ENCODE measurements around the gene SVEP1. TPM values are rescaled to one million over a fixed set of nuclear protein-coding genes. Genes with fewer than 3 reads are reported as not detected.

The SVEP1 gene
- total RNA-seq, 1 donor from 2014 or later: 8.8 TPM

DNA sequence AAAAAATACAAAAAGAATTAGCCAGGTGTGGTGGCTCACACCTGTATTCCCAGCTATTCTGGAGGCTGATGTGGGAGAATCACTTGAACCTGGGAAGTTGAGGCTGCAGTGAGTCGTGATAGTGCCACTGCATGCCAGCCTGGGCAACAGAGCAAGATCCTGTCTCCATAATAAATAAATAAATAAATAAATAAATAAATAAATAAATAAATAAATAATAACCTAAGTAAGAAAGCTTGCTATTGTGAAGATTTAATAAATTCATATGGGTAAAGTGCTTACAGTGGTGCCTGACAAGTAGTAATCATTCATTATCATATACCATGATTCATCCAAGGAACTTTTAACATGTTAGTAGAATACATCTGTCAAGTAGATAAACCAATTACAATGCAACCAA is 13.4 kb downstream of the SVEP1 start:
- no peaks in the 10 kb centered on the region for H3K4me1 ChIP-seq
- H3K27ac ChIP-seq (replicated peaks): no peak overlapping the region
- H3K4me3 ChIP-seq: no peak overlapping the region
- no peak for DNase-seq
- TF ChIP-seq, protein P1, sequence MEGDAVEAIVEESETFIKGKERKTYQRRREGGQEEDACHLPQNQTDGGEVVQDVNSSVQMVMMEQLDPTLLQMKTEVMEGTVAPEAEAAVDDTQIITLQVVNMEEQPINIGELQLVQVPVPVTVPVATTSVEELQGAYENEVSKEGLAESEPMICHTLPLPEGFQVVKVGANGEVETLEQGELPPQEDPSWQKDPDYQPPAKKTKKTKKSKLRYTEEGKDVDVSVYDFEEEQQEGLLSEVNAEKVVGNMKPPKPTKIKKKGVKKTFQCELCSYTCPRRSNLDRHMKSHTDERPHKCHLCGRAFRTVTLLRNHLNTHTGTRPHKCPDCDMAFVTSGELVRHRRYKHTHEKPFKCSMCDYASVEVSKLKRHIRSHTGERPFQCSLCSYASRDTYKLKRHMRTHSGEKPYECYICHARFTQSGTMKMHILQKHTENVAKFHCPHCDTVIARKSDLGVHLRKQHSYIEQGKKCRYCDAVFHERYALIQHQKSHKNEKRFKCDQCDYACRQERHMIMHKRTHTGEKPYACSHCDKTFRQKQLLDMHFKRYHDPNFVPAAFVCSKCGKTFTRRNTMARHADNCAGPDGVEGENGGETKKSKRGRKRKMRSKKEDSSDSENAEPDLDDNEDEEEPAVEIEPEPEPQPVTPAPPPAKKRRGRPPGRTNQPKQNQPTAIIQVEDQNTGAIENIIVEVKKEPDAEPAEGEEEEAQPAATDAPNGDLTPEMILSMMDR (IDR thresholded peaks at IDR 0.05; ENCODE audit: borderline replicate concordance): no peak
- intact Hi-C loops (cut with micrococcal nuclease): no loop called here
- H3K27me3 ChIP-seq (ENCODE audit: low read depth): no peaks in the 10 kb centered on the region
- no peaks in the 10 kb centered on the region for H3K9me3 ChIP-seq (replicated peaks)
- H3K36me3 ChIP-seq: no peaks in the 10 kb centered on the region

DNA sequence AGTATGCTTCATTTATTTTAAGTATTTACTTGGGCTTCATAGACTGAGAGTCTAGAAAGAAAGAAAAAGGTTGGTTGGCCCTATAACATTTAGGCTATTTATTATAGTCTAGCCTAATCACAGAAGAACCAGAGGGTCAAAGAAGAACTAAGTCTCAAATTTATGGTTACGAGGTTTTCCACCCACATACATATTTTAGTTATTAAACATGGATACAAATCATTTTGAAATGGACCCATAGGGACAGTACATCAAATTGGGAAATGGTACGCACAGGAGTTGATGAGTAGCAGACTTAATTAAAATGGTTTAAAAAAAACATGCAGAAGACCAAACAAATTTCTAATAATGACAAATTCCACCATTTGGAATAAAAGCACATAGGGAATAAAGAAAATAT is 17.7 kb downstream of the SVEP1 start:
- DNase-seq: no peak
- Histone ChIP-seq H3K4me3 (no peak overlapping the region), H3K4me1 (no peaks in the 10 kb centered on the region), H3K27ac (replicated peaks) (no peak overlapping the region), H3K9me3 (replicated peaks) (peaks cover 11% of the 10 kb centered on the region), H3K27me3 (ENCODE audit: low read depth) (no peaks in the 10 kb centered on the region), H3K36me3 (no peaks in the 10 kb centered on the region)
- intact Hi-C loops (cut with micrococcal nuclease): no loop called here
- TF ChIP-seq, protein P1 (IDR thresholded peaks at IDR 0.05; ENCODE audit: borderline replicate concordance): no peak

DNA sequence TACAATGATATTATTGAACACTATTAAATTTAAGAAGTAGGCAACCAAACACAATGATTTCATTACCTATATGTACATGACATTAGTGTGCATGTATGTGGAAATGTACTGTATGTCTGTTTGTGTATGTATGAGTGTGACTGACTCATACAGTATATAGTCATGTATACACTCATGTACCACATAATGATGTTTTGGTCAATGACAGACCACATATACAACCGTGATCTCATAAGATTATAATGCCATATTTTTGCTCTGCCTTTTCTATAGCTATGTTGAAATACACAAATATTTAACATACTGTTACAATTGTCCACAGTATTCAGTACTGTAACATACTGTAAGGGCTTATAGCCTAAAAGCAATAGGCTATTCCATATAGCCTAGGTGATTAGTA is 19.7 kb downstream of the SVEP1 start:
- H3K27me3 ChIP-seq (ENCODE audit: low read depth): no peaks in the 10 kb centered on the region
- H3K9me3 ChIP-seq (replicated peaks): peaks cover 11% of the 10 kb centered on the region
- H3K36me3 ChIP-seq: no peaks in the 10 kb centered on the region
- peaks cover 2% of the 10 kb centered on the region for H3K4me1 ChIP-seq
- no peak overlapping the region for H3K27ac ChIP-seq (replicated peaks)
- TF ChIP-seq, protein P1 (IDR thresholded peaks at IDR 0.05; ENCODE audit: borderline replicate concordance): no peak
- DNase-seq: no peak
- no peak overlapping the region for H3K4me3 ChIP-seq
- intact Hi-C loops (cut with micrococcal nuclease): no loop called here

DNA sequence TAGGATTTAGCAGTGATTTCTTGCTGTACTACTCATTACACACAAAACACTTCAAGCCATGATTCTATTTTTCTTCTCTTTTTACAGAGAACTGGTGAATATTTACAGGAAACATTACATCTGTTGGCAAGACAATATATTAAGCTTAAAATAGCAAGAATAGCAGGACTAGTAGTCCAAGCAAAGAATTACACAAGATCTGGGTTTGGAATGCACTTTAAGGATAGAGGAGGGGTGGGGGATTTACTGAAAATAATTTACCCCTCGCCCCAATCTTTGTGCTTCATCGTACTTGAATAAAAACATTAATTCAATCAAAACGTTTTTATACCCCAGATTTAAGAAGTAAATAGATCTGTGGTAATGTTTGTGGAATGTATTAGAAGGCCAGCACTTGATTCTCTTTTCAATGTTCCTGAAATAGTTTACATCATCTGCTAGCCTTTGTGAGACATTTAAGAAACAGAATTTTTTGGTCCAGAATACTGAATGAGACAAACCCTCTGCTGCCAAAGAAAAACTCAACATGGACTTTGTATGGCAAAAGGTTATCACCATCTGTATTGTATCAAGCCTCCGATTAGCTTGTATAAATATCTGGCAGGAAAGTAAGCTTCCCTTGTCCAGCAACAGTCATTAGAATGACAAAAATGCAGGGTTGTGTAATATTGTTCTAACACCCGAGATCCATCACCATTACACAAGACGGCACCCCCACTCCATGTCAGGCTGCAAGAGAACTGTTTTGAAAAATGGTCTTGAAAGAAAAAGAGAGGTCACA is 23.8 kb downstream of the SVEP1 start:
- TF ChIP-seq, protein P1 (IDR thresholded peaks at IDR 0.05; ENCODE audit: borderline replicate concordance): no peak
- Histone ChIP-seq H3K27ac (replicated peaks) (peak overlapping the region; percentile 59), H3K36me3 (no peaks in the 10 kb centered on the region), H3K9me3 (replicated peaks) (peaks cover 11% of the 10 kb centered on the region), H3K4me1 (peaks cover 8% of the 10 kb centered on the region), H3K4me3 (no peak overlapping the region), H3K27me3 (ENCODE audit: low read depth) (no peaks in the 10 kb centered on the region)
- peak; percentile 49 for DNase-seq
- intact Hi-C loops (cut with micrococcal nuclease): no loop called here

DNA sequence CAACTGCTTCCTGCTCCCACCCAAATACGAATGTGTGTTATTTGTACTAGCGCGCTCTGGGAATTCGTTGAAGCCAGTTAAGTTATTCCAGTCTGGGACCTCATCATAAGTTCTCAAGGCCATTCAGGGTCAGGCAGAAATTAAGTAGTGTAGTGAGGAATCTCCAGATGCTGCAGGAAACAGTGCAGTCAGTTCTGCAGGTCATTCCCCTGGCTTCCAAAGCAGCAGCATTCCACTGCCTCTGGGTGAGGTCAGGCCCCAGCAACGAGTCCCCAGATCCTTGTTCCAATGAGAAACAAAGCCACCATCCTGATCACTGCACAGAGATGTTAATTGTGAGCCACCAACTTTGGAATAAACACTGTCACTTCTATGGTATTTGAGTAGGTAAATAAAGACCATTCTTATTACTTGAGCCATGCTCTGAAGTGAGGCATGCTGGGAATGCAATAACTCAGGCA is 33.1 kb downstream of the SVEP1 start:
- peak overlapping the region; percentile 67 for H3K27ac ChIP-seq (replicated peaks)
- H3K36me3 ChIP-seq: no peaks in the 10 kb centered on the region
- H3K4me1 ChIP-seq: peaks cover 28% of the 10 kb centered on the region
- TF ChIP-seq, protein P1 (IDR thresholded peaks at IDR 0.05; ENCODE audit: borderline replicate concordance): no peak
- intact Hi-C loops (cut with micrococcal nuclease): no loop called here
- H3K9me3 ChIP-seq (replicated peaks): no peaks in the 10 kb centered on the region
- H3K4me3 ChIP-seq: no peak overlapping the region
- DNase-seq: no peak
- H3K27me3 ChIP-seq (ENCODE audit: low read depth): no peaks in the 10 kb centered on the region

Measured in left ventricle myocardium inferior (tissue), 1 donor.